Hepatocyte (in vitro differentiated cells): ENCODE results near the gene PRDM12.

Experiments
- CTCF ChIP-seq: fragments of 200-600 bp; sonication (generic); IDR thresholded peaks from 2 replicates; pipeline ENCODE4 v1.5.1; 2016; ENCODE audit warnings: antibody characterized with exemption, mild to moderate bottlenecking; ENCODE audit not compliant: poor library complexity
- EZH2 ChIP-seq: fragments of 200-600 bp; sonication (generic); IDR thresholded peaks from 2 replicates; pipeline ENCODE4 v1.6.1; 2016; ENCODE audit warnings: antibody characterized with exemption, mild to moderate bottlenecking, borderline replicate concordance
- EZH2phosphoT487 ChIP-seq: fragments of 200-600 bp; sonication (generic); IDR thresholded peaks from one replicate; pipeline ENCODE4 v1.6.1; 2018; ENCODE audit warnings: antibody characterized with exemption, mild to moderate bottlenecking, low read depth, moderate library complexity; ENCODE audit not compliant: unreplicated experiment, severe bottlenecking

GRCh38 chr9:130638284-130639123 is 25.9 kb upstream of the PRDM12 start:
- TF ChIP-seq CTCF (no peak), EZH2 (no peak), EZH2phosphoT487 (no peak)
